DOHH2 (cell line): ENCODE data around the gene VPS37C.

ENCODE experiments used
- CTCF ChIP-seq: fragments of 200-600 bp; sonication (generic); IDR thresholded peaks from one replicate; pipeline ENCODE4 v1.5.1; 2014; ENCODE audit warnings: antibody characterized with exemption, mild to moderate bottlenecking, low read depth, low read length; ENCODE audit not compliant: poor library complexity, severe bottlenecking
- EZH2phosphoT487 ChIP-seq: fragments of 200-600 bp; sonication (generic); IDR thresholded peaks from 2 replicates; pipeline ENCODE4 v1.6.1; 2017; ENCODE audit warnings: borderline replicate concordance, mild to moderate bottlenecking, antibody characterized with exemption, low read length, moderate library complexity, mixed read lengths

- no peak for TF ChIP-seq CTCF
- TF ChIP-seq EZH2phosphoT487, result no peak
These were observed 40.2 kb upstream of the VPS37C start for GRCh38 chr11:61201476-61201875.
